Loucy (cell line): ENCODE data around the gene C5AR2.

Experiments
- H2AFZ ChIP-seq: fragments of 200-600 bp; sonication (generic); 2 replicates; pipeline ENCODE4 v1.6.0; 2016; ENCODE audit warnings: antibody characterized with exemption, mild to moderate bottlenecking, low read length, moderate library complexity
- H3F3A ChIP-seq: fragments of 200-600 bp; 2 replicates; pipeline ENCODE4 v1.6.0; 2016; ENCODE audit warnings: antibody characterized with exemption, low read depth, mild to moderate bottlenecking
- H3K27me3 ChIP-seq: fragments of 200-600 bp; sonication (generic); 2 replicates; pipeline ENCODE4 v1.6.1; 2014; ENCODE audit warnings: low read length, mild to moderate bottlenecking; ENCODE audit not compliant: insufficient read depth, poor library complexity, severe bottlenecking
- H3K36me3 ChIP-seq: fragments of 200-600 bp; sonication (generic); 2 replicates; pipeline ENCODE4 v1.6.1; 2016; ENCODE audit warnings: low read length; ENCODE audit not compliant: insufficient read depth
- H3K4me1 ChIP-seq: fragments of 200-600 bp; sonication (generic); 2 replicates; pipeline ENCODE4 v1.5.1; 2014; ENCODE audit warnings: low read length, mild to moderate bottlenecking; ENCODE audit not compliant: insufficient read depth, poor library complexity, severe bottlenecking
- H3K4me2 ChIP-seq: fragments of 200-600 bp; sonication (generic); 2 replicates; pipeline ENCODE4 v1.6.0; 2014; ENCODE audit warnings: antibody characterized with exemption, low read length, low read depth, mild to moderate bottlenecking; ENCODE audit not compliant: poor library complexity, severe bottlenecking
- H3K4me3 ChIP-seq: fragments of 200-600 bp; sonication (generic); 2 replicates; pipeline ENCODE4 v1.5.1; 2014; ENCODE audit warnings: low read length, mild to moderate bottlenecking, mixed read lengths; ENCODE audit not compliant: poor library complexity, severe bottlenecking
- H3K79me2 ChIP-seq: fragments of 200-600 bp; sonication (generic); 2 replicates; pipeline ENCODE4 v1.6.1; 2014; ENCODE audit warnings: low read length; ENCODE audit not compliant: insufficient read depth
- H3K9ac ChIP-seq: fragments of 200-600 bp; sonication (generic); 2 replicates; pipeline ENCODE4 v1.6.0; 2014; ENCODE audit warnings: mild to moderate bottlenecking, low read depth, low read length, moderate library complexity; ENCODE audit not compliant: poor library complexity, severe bottlenecking
- H3K9me2 ChIP-seq: fragments of 200-600 bp; sonication (generic); replicated peaks from 2 replicates; pipeline ENCODE4 v1.6.1; 2016; ENCODE audit warnings: low read depth, low read length, mixed read lengths
- H3K9me3 ChIP-seq: fragments of 200-600 bp; sonication (generic); 2 replicates; pipeline ENCODE4 v1.6.1; 2014; ENCODE audit warnings: mild to moderate bottlenecking, antibody characterized with exemption, low read length, low read depth; ENCODE audit not compliant: insufficient read depth
- H4K20me1 ChIP-seq: fragments of 200-600 bp; sonication (generic); 2 replicates; pipeline ENCODE4 v1.6.0; 2014; ENCODE audit warnings: antibody characterized with exemption, low read length, mild to moderate bottlenecking; ENCODE audit not compliant: insufficient read depth, poor library complexity, severe bottlenecking
- CTCF ChIP-seq: fragments of 200-600 bp; sonication (generic); conservative IDR thresholded peaks from 2 replicates; pipeline ENCODE4 v1.5.1; 2014; ENCODE audit warnings: mild to moderate bottlenecking, antibody characterized with exemption, low read length
- EZH2phosphoT487 ChIP-seq: fragments of 200-600 bp; IDR thresholded peaks from 2 replicates; pipeline ENCODE4 v1.6.1; 2018; ENCODE audit warnings: antibody characterized with exemption, mild to moderate bottlenecking, moderate library complexity, borderline replicate concordance

The C5AR2 gene

DNA sequence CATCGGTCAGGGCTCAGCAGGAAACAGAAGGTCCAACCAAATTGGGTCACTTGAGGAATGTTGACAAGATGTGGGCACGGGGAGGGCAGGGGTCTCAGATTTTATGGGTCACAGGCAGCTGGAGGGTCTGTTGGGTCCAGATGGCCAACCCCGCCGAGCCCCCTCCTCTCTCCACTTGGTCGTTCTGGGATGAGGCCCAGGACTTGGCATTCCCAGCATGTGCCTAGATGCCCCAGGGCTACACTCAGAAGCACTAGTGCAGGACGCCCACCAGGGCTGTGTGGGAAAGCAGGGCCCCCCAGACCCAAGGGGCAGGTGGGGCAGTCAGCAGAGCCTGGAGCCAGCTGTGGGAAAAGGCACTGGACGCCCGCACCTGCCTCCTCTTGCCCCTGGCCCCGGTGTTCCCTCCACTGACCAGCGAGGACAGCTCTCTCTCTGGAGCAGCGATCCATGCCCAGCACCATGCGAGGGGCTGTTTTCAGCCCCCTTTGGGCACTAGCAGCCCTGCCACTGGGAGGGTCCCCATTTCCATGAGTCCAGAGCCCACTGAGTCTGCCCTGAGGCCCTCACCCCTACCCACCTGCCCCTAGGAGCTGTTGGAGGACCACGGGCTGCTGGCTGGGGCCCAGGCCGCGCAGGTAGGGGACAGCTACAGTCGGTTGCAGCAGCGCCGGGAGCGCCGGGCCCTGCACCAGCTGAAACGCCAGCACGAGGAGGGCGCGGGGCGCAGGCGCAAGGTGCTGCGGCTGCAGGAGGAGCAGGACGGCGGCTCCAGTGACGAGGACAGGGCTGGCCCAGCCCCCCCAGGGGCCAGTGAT, 43.1 kb downstream of the C5AR2 start:
- TF ChIP-seq EZH2phosphoT487 (no peak), CTCF (no peak)
- Histone ChIP-seq H3K79me2 (no peaks in the 10 kb centered on the region), H3K27me3 (no peaks in the 10 kb centered on the region), H3K9me3 (no peaks in the 10 kb centered on the region), H3K36me3 (peaks cover 70% of the 10 kb centered on the region; the same call in 1 of the 2 replicates), H3K9me2 (no peaks in the 10 kb centered on the region), H2AFZ (no peak overlapping the region), H3F3A (no peaks in the 10 kb centered on the region), H3K4me2 (no peak overlapping the region), H3K9ac (no peak overlapping the region), H3K4me1 (no peaks in the 10 kb centered on the region), H3K4me3 (no peak overlapping the region), H4K20me1 (no peaks in the 10 kb centered on the region)

- Histone ChIP-seq H3K9me3 (no peaks in the 10 kb centered on the region), H3K79me2 (no peaks in the 10 kb centered on the region), H3K4me2 (no peak overlapping the region), H3K9ac (no peak overlapping the region), H3K27me3 (no peaks in the 10 kb centered on the region), H3F3A (no peaks in the 10 kb centered on the region), H3K36me3 (peaks cover 72% of the 10 kb centered on the region; the same call in 1 of the 2 replicates), H3K9me2 (no peaks in the 10 kb centered on the region), H3K4me3 (no peak overlapping the region), H2AFZ (no peak overlapping the region), H3K4me1 (no peaks in the 10 kb centered on the region), H4K20me1 (no peaks in the 10 kb centered on the region)
- TF ChIP-seq CTCF (no peak), EZH2phosphoT487 (no peak)
Observed at GRCh38 chr19:47375694-47376588, 44.0 kb downstream of the C5AR2 start.

DNA sequence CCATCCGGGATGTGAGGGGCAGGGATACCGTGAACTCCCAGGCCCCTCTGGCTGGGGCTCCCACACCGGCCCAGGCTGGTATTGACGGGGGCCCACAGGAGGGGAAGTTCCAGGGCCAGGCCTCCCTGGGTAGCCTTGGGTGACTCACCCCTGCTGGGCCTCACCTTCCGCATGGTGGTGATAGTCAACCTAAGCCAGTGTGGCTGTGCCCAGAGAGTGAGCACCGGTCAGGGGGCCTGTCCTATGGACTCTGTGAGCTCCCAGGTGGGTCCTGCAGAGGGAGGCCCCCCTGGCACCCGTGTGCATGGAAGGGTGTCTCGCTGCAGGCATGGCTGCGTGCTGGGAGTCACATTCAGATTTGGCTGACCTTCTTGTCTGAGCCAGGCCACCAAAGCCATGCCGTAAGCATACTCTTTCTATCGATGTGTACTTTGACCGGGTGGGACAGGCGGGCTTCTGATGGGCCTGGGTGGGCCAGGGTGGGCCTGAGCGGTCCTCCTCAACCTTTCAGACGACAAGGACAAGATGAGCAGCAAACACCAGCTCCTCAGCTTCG, 44.7 kb downstream of the C5AR2 start:
- H3K4me2 ChIP-seq: no peak overlapping the region
- H3K79me2 ChIP-seq: no peaks in the 10 kb centered on the region
- H4K20me1 ChIP-seq: no peaks in the 10 kb centered on the region
- H3K27me3 ChIP-seq: no peaks in the 10 kb centered on the region
- TF ChIP-seq EZH2phosphoT487: no peak
- no peak for TF ChIP-seq CTCF
- H3K9ac ChIP-seq: no peak overlapping the region
- H3K4me1 ChIP-seq: no peaks in the 10 kb centered on the region
- H3K9me2 ChIP-seq: no peaks in the 10 kb centered on the region
- no peaks in the 10 kb centered on the region for H3F3A ChIP-seq
- H2AFZ ChIP-seq: no peak overlapping the region
- no peak overlapping the region for H3K4me3 ChIP-seq
- no peaks in the 10 kb centered on the region for H3K9me3 ChIP-seq
- H3K36me3 ChIP-seq: peaks cover 78% of the 10 kb centered on the region; the same call in 1 of the 2 replicates
